HG03565 (cell line): Measurements from ENCODE around the gene TTC38.
A peak's percentile ranks its signal among the peaks of the same experiment; 100 is the strongest.
"Not testable (repeated sequence)": the region's sequence is repeated elsewhere in the genome, so short reads cannot be mapped to it uniquely, and the experiment has no call there.

Experiments used
- ATAC-seq: cut with Tn5 transposase; IDR thresholded peaks from one replicate; pipeline ENCODE4 v1.9.1; 2021; ENCODE audit warnings: mild to moderate bottlenecking, moderate library complexity; ENCODE audit not compliant: unreplicated experiment

TTC38 gene

GRCh38 chr22:46245511-46245910 lies 22.3 kb upstream of the TTC38 start:
- no peak for ATAC-seq

GRCh38 chr22:46246178-46246577 lies 21.6 kb upstream of the TTC38 start:
- ATAC-seq, result no peak

GRCh38 chr22:46247443-46247975 lies 20.3 kb upstream of the TTC38 start:
- no peak for ATAC-seq

GRCh38 chr22:46250035-46250782 lies 17.6 kb upstream of the TTC38 start, which contains the start of gene CDPF1:
CDPF1 (minus strand) TSS chr22:46250293; CDS start chr22:46248284, 2,009 bp downstream.
- ATAC-seq, result peak; percentile 66

- ATAC-seq, result no peak
Measured at GRCh38 chr22:46250783-46251125, 17.1 kb upstream of the TTC38 start.

GRCh38 chr22:46251266-46251665 lies 16.5 kb upstream of the TTC38 start:
- ATAC-seq, result no peak

GRCh38 chr22:46251816-46252380 lies 15.9 kb upstream of the TTC38 start:
- ATAC-seq, result no peak

- ATAC-seq, result no peak
Measured at GRCh38 chr22:46256358-46256958, 11.3 kb upstream of the TTC38 start.

- no peak for ATAC-seq
Measured at GRCh38 chr22:46259374-46259773, 8.4 kb upstream of the TTC38 start.

GRCh38 chr22:46260038-46260437 lies 7.8 kb upstream of the TTC38 start:
- ATAC-seq, result no peak

- ATAC-seq, result no peak
Measured at GRCh38 chr22:46262449-46263215, 5.2 kb upstream of the TTC38 start.

- ATAC-seq, result no peak
Measured at GRCh38 chr22:46263216-46263590, 4.6 kb upstream of the TTC38 start, which contains the start of gene PKDREJ. PKDREJ (minus strand) TSS chr22:46263343; CDS start chr22:46263322, 21 bp downstream.

- not testable (repeated sequence) for ATAC-seq
Measured at GRCh38 chr22:46264520-46264919, 3.3 kb upstream of the TTC38 start.

GRCh38 chr22:46265627-46266026 lies 2.2 kb upstream of the TTC38 start:
- not testable (repeated sequence) for ATAC-seq

GRCh38 chr22:46269564-46269963 lies 1.8 kb downstream of the TTC38 start:
- ATAC-seq, result no peak

GRCh38 chr22:46272196-46272595 lies 4.4 kb downstream of the TTC38 start:
- no peak for ATAC-seq

- no peak for ATAC-seq
Measured at GRCh38 chr22:46272762-46273431, 5.1 kb downstream of the TTC38 start.

GRCh38 chr22:46273432-46274148 lies 5.8 kb downstream of the TTC38 start:
- no peak for ATAC-seq

GRCh38 chr22:46274381-46274780 lies 6.6 kb downstream of the TTC38 start:
- ATAC-seq, result no peak
